Right lobe of liver (tissue), 4 donors: ENCODE data around the gene NNT.

Source experiments
- CTCF ChIP-seq, 4 donors: fragments of 200-600 bp in 3 of 4; fragments of 450-650 bp in 1 of 4; IDR thresholded peaks; one replicate each; pipeline versions ENCODE4 v1.5.1 to v1.8.0; 2016 to 2022; ENCODE audit warnings: antibody characterized with exemption in 4 of 4, mild to moderate bottlenecking in 2 of 4
- POLR2A ChIP-seq: fragments of 450-650 bp; IDR thresholded peaks from one replicate; pipeline ENCODE4 v1.6.1; 2017; ENCODE audit warnings: antibody characterized with exemption, mild to moderate bottlenecking
- donor health status: DM: no; HTN: no; CAD: no.
- donor health status: DM: no; HTN: no; CAD: no.
- donor health status: DM: no; HTN: yes; CAD: no.

- TF ChIP-seq CTCF (IDR thresholded peaks at IDR 0.05) (no peak), POLR2A (no peak)
Measured at GRCh38 chr5:43712081-43712480, 109.1 kb downstream of the NNT start.
